Gastroesophageal sphincter (tissue), 3 donors: ENCODE results near the gene STXBP6.

Experiments
- CTCF ChIP-seq, 4 experiments: fragments of 200-600 bp in 2 of 4; fragments of 450-650 bp in 2 of 4; sonication (generic) in 1 of 4; IDR thresholded peaks; one replicate each; pipeline ENCODE4 v1.5.1; 2017 to 2019; ENCODE audit warnings: antibody characterized with exemption in 4 of 4, mild to moderate bottlenecking in 2 of 4, moderate library complexity in 2 of 4
- EP300 ChIP-seq: sonication (generic); formaldehyde crosslinking; IDR thresholded peaks from one replicate; pipeline ENCODE4 v1.6.1; 2017; ENCODE audit warnings: antibody characterized with exemption, mild to moderate bottlenecking
- POLR2A ChIP-seq, 2 donors: fragments of 450-650 bp; IDR thresholded peaks; one replicate each; pipeline ENCODE4 v1.6.1; 2017; ENCODE audit warnings: antibody characterized with exemption in 2 of 2, mild to moderate bottlenecking in 2 of 2, moderate library complexity in 1 of 2

GRCh38 chr14:25052921-25053320 is 3.0 kb upstream of the STXBP6 start:
- no peak for TF ChIP-seq CTCF (IDR thresholded peaks at IDR 0.05)
- TF ChIP-seq POLR2A (IDR thresholded peaks at IDR 0.05), result no peak
- TF ChIP-seq EP300, result no peak
